GM12874 (cell line): ENCODE data around the gene RPL18.
A peak's percentile ranks its signal among the peaks of the same experiment; 100 is the strongest.

Experiments used
- CTCF ChIP-seq: IDR thresholded peaks from 2 replicates; pipeline ENCODE4 v1.5.1; 2011; ENCODE audit warnings: low read depth, mild to moderate bottlenecking, control low read depth, low read length, moderate library complexity; ENCODE audit not compliant: insufficient read depth

RPL18 gene

DNA sequence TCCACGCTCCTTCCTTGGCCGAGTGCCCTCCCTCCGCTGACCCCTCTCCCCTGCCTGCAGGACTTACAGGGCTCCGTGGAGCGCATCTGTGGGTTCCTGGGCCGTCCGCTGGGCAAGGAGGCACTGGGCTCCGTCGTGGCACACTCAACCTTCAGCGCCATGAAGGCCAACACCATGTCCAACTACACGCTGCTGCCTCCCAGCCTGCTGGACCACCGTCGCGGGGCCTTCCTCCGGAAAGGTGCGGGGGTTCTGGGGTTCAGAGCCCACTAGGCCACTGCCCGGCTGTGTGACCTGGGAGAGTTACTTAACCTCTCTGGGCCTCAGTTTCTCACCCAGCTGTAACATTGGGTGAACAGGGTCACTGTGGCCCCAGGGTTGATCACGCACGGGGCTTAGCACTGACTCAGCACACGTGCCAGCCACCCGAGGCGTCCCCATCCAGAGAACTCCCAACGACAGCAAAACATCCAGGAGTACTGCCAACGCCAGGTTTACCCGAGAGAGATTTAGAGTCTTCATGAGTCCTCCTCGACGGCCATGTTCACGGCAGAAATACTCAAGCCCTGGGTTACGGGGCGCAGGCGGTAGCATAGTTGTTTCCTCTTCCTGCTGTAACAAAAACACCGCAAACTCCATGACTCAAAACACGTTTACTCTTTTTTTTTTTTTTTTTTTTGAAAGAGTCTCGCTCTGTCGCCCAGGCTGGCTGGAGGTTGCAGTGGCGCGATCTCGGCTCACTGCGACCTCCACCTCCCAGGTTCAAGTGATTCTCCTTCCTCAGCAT is 22.1 kb downstream of the RPL18 start:
- TF ChIP-seq CTCF = no peak

GRCh38 chr19:48596237-48596636 is 22.7 kb downstream of the RPL18 start:
- no peak for TF ChIP-seq CTCF

GRCh38 chr19:48595833-48596232 is 23.1 kb downstream of the RPL18 start:
- no peak for TF ChIP-seq CTCF

DNA sequence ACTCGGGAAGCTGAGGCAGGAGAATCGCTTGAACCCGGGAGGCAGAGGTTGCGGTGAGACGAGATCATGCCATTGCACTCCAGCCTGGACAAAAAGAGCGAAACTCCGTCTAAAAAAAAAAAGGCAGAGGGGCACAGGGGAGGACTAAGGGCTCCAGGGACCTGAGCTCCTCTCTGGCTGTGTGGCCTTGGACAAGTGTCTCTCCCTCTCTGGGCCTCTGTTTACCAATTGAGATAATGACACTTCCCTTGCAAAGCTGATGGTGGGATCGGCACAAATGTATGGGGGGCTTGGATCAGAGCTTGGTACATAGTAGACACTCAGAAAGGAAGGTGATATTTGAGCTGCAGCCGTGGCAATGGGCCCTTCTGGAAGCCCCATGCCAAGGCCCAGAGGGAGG is 23.8 kb downstream of the RPL18 start:
- TF ChIP-seq CTCF = no peak

DNA sequence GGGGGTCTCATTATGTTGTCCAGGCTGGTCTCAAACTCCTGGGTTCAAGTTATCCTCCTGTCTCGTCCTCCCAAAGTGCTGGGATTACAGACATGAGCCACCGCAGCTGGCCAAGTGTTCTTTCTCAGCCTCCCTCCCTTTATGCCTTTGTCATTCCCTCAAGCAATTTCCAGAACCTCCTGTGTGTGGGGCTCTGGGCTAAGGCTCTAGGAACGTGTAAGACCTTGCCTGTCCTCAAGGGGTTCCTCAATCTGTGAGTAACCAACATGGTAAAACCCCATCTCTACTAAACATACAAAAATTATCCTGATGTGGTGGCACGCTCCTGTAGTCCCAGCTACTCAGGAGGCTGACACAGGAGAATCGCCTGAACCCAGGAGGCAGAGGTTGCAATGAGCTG is 28.0 kb downstream of the RPL18 start:
- no peak for TF ChIP-seq CTCF

- peak; percentile 98 for TF ChIP-seq CTCF
Measured at GRCh38 chr19:48588670-48589401, 30.1 kb downstream of the RPL18 start.

- no peak for TF ChIP-seq CTCF
Measured at GRCh38 chr19:48587387-48587786, 31.6 kb downstream of the RPL18 start.
